ENCODE measurements around the gene SLC38A1. TPM values are rescaled to one million over a fixed set of nuclear protein-coding genes. Genes with fewer than 3 reads are reported as not detected.

SLC38A1 gene
- total RNA-seq, 2 donors from 2014 or later, result 77.7 to 107 TPM

- Mint-ChIP-seq H3K4me3 (no peak overlapping the region), H3K27ac (no peak overlapping the region), H3K9me3 (peaks cover 13% of the 10 kb centered on the region), H3K4me1 (no peaks in the 10 kb centered on the region), H3K27me3 (ENCODE audit: insufficient read depth) (no peaks in the 10 kb centered on the region), H3K36me3 (ENCODE audit: low read depth) (peaks cover 76% of the 10 kb centered on the region)
- no peak for DNase-seq
- H3K27ac ChIP-seq (ENCODE audit: low read depth, low read length), result no peak overlapping the region
- H3K4me3 ChIP-seq (ENCODE audit: low read length), result no peak overlapping the region
- TF ChIP-seq, protein P1, sequence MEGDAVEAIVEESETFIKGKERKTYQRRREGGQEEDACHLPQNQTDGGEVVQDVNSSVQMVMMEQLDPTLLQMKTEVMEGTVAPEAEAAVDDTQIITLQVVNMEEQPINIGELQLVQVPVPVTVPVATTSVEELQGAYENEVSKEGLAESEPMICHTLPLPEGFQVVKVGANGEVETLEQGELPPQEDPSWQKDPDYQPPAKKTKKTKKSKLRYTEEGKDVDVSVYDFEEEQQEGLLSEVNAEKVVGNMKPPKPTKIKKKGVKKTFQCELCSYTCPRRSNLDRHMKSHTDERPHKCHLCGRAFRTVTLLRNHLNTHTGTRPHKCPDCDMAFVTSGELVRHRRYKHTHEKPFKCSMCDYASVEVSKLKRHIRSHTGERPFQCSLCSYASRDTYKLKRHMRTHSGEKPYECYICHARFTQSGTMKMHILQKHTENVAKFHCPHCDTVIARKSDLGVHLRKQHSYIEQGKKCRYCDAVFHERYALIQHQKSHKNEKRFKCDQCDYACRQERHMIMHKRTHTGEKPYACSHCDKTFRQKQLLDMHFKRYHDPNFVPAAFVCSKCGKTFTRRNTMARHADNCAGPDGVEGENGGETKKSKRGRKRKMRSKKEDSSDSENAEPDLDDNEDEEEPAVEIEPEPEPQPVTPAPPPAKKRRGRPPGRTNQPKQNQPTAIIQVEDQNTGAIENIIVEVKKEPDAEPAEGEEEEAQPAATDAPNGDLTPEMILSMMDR (conservative IDR thresholded peaks at IDR 0.05), result no peak
- H3K36me3 ChIP-seq (ENCODE audit: control insufficient read depth, insufficient read depth, low read length), result peaks cover 58% of the 10 kb centered on the region
- WGBS, 2 experiments (ENCODE audit: insufficient coverage in 1 of 2, insufficient read length in 1 of 2), result 98% methylated on average over 2 of the region's 2 CpGs; no CpG with 5 or more reads in 1 of the 2 experiments
- peaks cover 4% of the 10 kb centered on the region for H3K9me3 ChIP-seq (ENCODE audit: control insufficient read depth, low read length)
- H3K27me3 ChIP-seq (ENCODE audit: control insufficient read depth, insufficient read depth, low read length, poor library complexity, severe bottlenecking), result no peaks in the 10 kb centered on the region
- H3K4me1 ChIP-seq (ENCODE audit: control insufficient read depth, insufficient read depth, low read length), result no peaks in the 10 kb centered on the region
- H3K9ac ChIP-seq (ENCODE audit: extremely low read depth, low read length, poor library complexity, severe bottlenecking), result no peak overlapping the region
Measured at GRCh38 chr12:46242569-46242968, 26.3 kb downstream of the SLC38A1 start.

DNA sequence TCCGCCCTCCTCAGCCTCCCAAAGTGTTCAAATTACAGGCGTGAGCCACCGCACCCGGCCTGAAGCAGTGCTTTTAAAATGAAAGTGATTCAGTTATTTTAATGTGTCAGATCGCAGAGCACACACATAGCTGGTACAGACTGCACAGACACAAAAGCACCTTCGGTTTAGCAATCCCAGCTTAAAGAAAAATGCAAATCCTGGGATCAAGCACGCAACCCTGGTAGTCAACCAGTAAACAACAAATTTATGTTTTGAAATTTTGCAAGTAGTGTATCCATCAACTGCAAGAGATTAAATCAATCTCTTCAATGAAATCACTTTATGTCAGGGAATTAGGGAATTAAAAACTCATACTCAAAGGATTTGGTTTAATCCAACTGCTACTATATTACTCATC lies 28.4 kb downstream of the SLC38A1 start:
- Mint-ChIP-seq H3K27me3 (ENCODE audit: insufficient read depth) (no peaks in the 10 kb centered on the region), H3K9me3 (no peaks in the 10 kb centered on the region), H3K27ac (no peak overlapping the region), H3K4me3 (no peak overlapping the region), H3K36me3 (ENCODE audit: low read depth) (peaks cover 68% of the 10 kb centered on the region), H3K4me1 (no peaks in the 10 kb centered on the region)
- peaks cover 4% of the 10 kb centered on the region for H3K9me3 ChIP-seq (ENCODE audit: control insufficient read depth, low read length)
- peaks cover 71% of the 10 kb centered on the region for H3K36me3 ChIP-seq (ENCODE audit: control insufficient read depth, insufficient read depth, low read length)
- no peak overlapping the region for H3K9ac ChIP-seq (ENCODE audit: extremely low read depth, low read length, poor library complexity, severe bottlenecking)
- TF ChIP-seq, protein P1 (conservative IDR thresholded peaks at IDR 0.05), result no peak
- H3K27me3 ChIP-seq (ENCODE audit: control insufficient read depth, insufficient read depth, low read length, poor library complexity, severe bottlenecking), result no peaks in the 10 kb centered on the region
- no peak overlapping the region for H3K4me3 ChIP-seq (ENCODE audit: low read length)
- WGBS, 2 experiments (ENCODE audit: insufficient coverage in 1 of 2, insufficient read length in 1 of 2), result 98 to 100% methylated on average over 7 of the region's 7 CpGs
- no peak overlapping the region for H3K27ac ChIP-seq (ENCODE audit: low read depth, low read length)
- H3K4me1 ChIP-seq (ENCODE audit: control insufficient read depth, insufficient read depth, low read length), result no peaks in the 10 kb centered on the region
- no peak for DNase-seq

- H3K36me3 ChIP-seq (ENCODE audit: control insufficient read depth, insufficient read depth, low read length), result peaks cover 76% of the 10 kb centered on the region
- Mint-ChIP-seq H3K4me3 (no peak overlapping the region), H3K9me3 (no peaks in the 10 kb centered on the region), H3K4me1 (no peaks in the 10 kb centered on the region), H3K36me3 (ENCODE audit: low read depth) (peaks cover 69% of the 10 kb centered on the region), H3K27me3 (ENCODE audit: insufficient read depth) (no peaks in the 10 kb centered on the region), H3K27ac (no peak overlapping the region)
- H3K9me3 ChIP-seq (ENCODE audit: control insufficient read depth, low read length), result no peaks in the 10 kb centered on the region
- DNase-seq, result no peak
- TF ChIP-seq, protein P1 (conservative IDR thresholded peaks at IDR 0.05), result no peak
- no peak overlapping the region for H3K27ac ChIP-seq (ENCODE audit: low read depth, low read length)
- WGBS, 2 experiments (ENCODE audit: insufficient coverage in 1 of 2, insufficient read length in 1 of 2), result 100% methylated on average over 1 of the region's 1 CpG
- H3K4me3 ChIP-seq (ENCODE audit: low read length), result no peak overlapping the region
- no peak overlapping the region for H3K9ac ChIP-seq (ENCODE audit: extremely low read depth, low read length, poor library complexity, severe bottlenecking)
- H3K27me3 ChIP-seq (ENCODE audit: control insufficient read depth, insufficient read depth, low read length, poor library complexity, severe bottlenecking), result no peaks in the 10 kb centered on the region
- H3K4me1 ChIP-seq (ENCODE audit: control insufficient read depth, insufficient read depth, low read length), result no peaks in the 10 kb centered on the region
Measured at GRCh38 chr12:46238821-46239220, 30.0 kb downstream of the SLC38A1 start.

All from endodermal cell (in vitro differentiated cells).